Psoas muscle (tissue), 8 donors: ENCODE measurements around the gene DNAH11. TPM values are rescaled to one million over a fixed set of nuclear protein-coding genes. Genes with fewer than 3 reads are reported as not detected.
A peak's percentile ranks its signal among the peaks of the same experiment; 100 is the strongest.

ENCODE experiments used
- ATAC-seq, 4 donors: fragments of 200-7000 bp; cut with Tn5 transposase; one replicate each; pipeline ENCODE4 v1.9.1; 2020; ENCODE audit warnings: moderate library complexity in 3 of 4, mild to moderate bottlenecking in 2 of 4
- DNase-seq, 2 donors: peaks; one replicate each; pipeline ENCODE4 v3.0.0-alpha.2; 2020
- H3K27ac ChIP-seq: fragments of 200-600 bp; one replicate; pipeline ENCODE4 v1.8.0; 2022
- H3K27me3 ChIP-seq, 3 donors: fragments of 200-600 bp in 1 of 3; one replicate each; pipeline versions ENCODE4 v1.6.1 to v1.8.0; 2013 to 2022; ENCODE audit warnings: low read length in 2 of 3, mild to moderate bottlenecking in 2 of 3, moderate library complexity in 1 of 3; ENCODE audit not compliant: insufficient read depth in 3 of 3
- H3K36me3 ChIP-seq, 2 donors: fragments of 200-600 bp in 1 of 2; one replicate each; pipeline versions ENCODE4 v1.6.1 to v1.8.0; 2013 to 2022; ENCODE audit warnings: low read depth in 1 of 2, mild to moderate bottlenecking in 1 of 2, moderate library complexity in 1 of 2; ENCODE audit not compliant: insufficient read depth in 1 of 2
- H3K4me1 ChIP-seq: fragments of 200-600 bp; one replicate; pipeline ENCODE4 v1.8.0; 2022
- H3K4me3 ChIP-seq: fragments of 200-600 bp; one replicate; pipeline ENCODE4 v1.8.0; 2022; ENCODE audit warnings: mild to moderate bottlenecking
- H3K9me3 ChIP-seq: fragments of 200-600 bp; one replicate; pipeline ENCODE4 v1.8.0; 2022
- CTCF ChIP-seq: fragments of 200-600 bp; IDR thresholded peaks from one replicate; pipeline ENCODE4 v1.8.0; 2022; ENCODE audit warnings: antibody characterized with exemption
- WGBS, 3 donors: extraction: QIAGEN DNeasy Blood & Tissue Kit; methylation state at CpG; one replicate each; pipeline versions ENCODE4 v1.1.6 to v1.1.7; 2013; 5-methylcytosine and 5-hydroxymethylcytosine counted together
- intact Hi-C, 2 donors: fragments of 100-400 bp; cut with DNase I; formaldehyde crosslinking; loops; one replicate each; pipeline versions ENCODE4 v1.11.0 to v1.14.2; 2022
- polyA plus RNA-seq, 3 donors: library from polyadenylated mRNA; stranded (reverse); fragments of 200-250 nt; gene quantifications; one replicate each; pipeline ENCODE4 v1.2.3, GENCODE V29; 2013
- total RNA-seq, 4 donors: library from RNA; stranded (reverse); fragmentation: NEBNext Ultra II Directional in 2 of 4; extraction: Animal tissue kit (Norgen Biotek cat#: 25700) in 2 of 4; gene quantifications; one replicate each; pipeline versions ENCODE4 v1.2.1 to v1.2.4, GENCODE V29; 2021 to 2023
- donor health status: healthy with polysubstance abuse.
- donor health status: DM: no; HTN: no; CAD: no; lungs with moderate emphysema.
- donor health status: Bipolar disorder and iron deficiency.
- donor health status: healthy.
- donor health status: DM: yes; HTN: yes; CAD: no.
- donor health status: DM: no; HTN: no; CAD: no.
- donor health status: DM: no; HTN: no; CAD: no.
- donor health status: DM: yes; HTN: yes; CAD: no.

Gene DNAH11
- total and polyA plus RNA-seq, 7 donors: 0.01 to 0.93 (median 0.28) TPM

GRCh38 chr7:21908746-21909145, 365.9 kb downstream of the DNAH11 start:
- whole genome bisulfite sequencing, 3 donors: 50 to 65% (median 50%) methylated on average over 5 of the region's 5 CpGs
- no peak for TF ChIP-seq CTCF
- Histone ChIP-seq H3K9me3 (no peaks in the 10 kb centered on the region), H3K36me3 (peaks cover 0 to 35% of the 10 kb centered on the region in 2 donors), H3K27ac (no peak overlapping the region), H3K27me3 (no peaks in the 10 kb centered on the region), H3K4me1 (peaks cover 25% of the 10 kb centered on the region), H3K4me3 (no peak overlapping the region)
- intact Hi-C loops: no loop called here
- DNase-seq: peak in 1 of 2 donors; percentile 50
- peak in 3 of 4 donors; percentile 53 to 66 (median 57) for ATAC-seq

GRCh38 chr7:21910253-21910652, 367.4 kb downstream of the DNAH11 start:
- DNase-seq: no peak
- WGBS, 3 donors: 26 to 52% (median 28%) methylated on average over 6 of the region's 6 CpGs
- Histone ChIP-seq H3K36me3 (peaks cover 0 to 22% of the 10 kb centered on the region in 2 donors), H3K27me3 (no peaks in the 10 kb centered on the region), H3K27ac (no peak overlapping the region), H3K9me3 (no peaks in the 10 kb centered on the region), H3K4me3 (no peak overlapping the region), H3K4me1 (peaks cover 25% of the 10 kb centered on the region)
- intact Hi-C loops: loop anchor here in 1 of 2 donors (5.0 kb wide), 1 partner anchor 37 kb away; the partner anchor contains the start of gene CDCA7L
- ATAC-seq: peak; percentile 71 to 94 (median 86)
- no peak for TF ChIP-seq CTCF

- Histone ChIP-seq H3K36me3 (peaks cover 0 to 11% of the 10 kb centered on the region in 2 donors), H3K9me3 (no peaks in the 10 kb centered on the region), H3K4me3 (no peak overlapping the region), H3K27me3 (no peaks in the 10 kb centered on the region), H3K4me1 (peaks cover 25% of the 10 kb centered on the region), H3K27ac (no peak overlapping the region)
- no peak for TF ChIP-seq CTCF
- WGBS, 3 donors: 81 to 87% (median 84%) methylated on average over 8 of the region's 8 CpGs
- DNase-seq (no peak), ATAC-seq (no peak)
- intact Hi-C loops: loop anchor here in 1 of 2 donors (5.0 kb wide), 1 partner anchor 36 kb away; the partner anchor contains the start of gene CDCA7L
These were observed 368.6 kb downstream of the DNAH11 start for GRCh38 chr7:21911341-21911875.

GRCh38 chr7:21912305-21912704, 369.5 kb downstream of the DNAH11 start:
- Histone ChIP-seq H3K4me3 (no peak overlapping the region), H3K27ac (no peak overlapping the region), H3K9me3 (no peaks in the 10 kb centered on the region), H3K36me3 (peaks cover 0 to 8% of the 10 kb centered on the region in 2 donors), H3K27me3 (no peaks in the 10 kb centered on the region), H3K4me1 (peaks cover 25% of the 10 kb centered on the region)
- intact Hi-C loops: loop anchor here in 1 of 2 donors (5.0 kb wide), 1 partner anchor 35 kb away; the partner anchor contains the start of gene CDCA7L
- WGBS, 3 donors: 32 to 46% (median 35%) methylated on average over 7 of the region's 7 CpGs
- peak in 1 of 2 donors; percentile 60 for DNase-seq
- TF ChIP-seq CTCF: no peak
- ATAC-seq: peak in 3 of 4 donors; percentile 37 to 70 (median 64)
